K562 (cell line): Measurements from ENCODE around the gene GNAS-AS1. TPM values are rescaled to one million over a fixed set of nuclear protein-coding genes. Genes with fewer than 3 reads are reported as not detected.
A peak's percentile ranks its signal among the peaks of the same experiment; 100 is the strongest.

ENCODE experiments used
- ATAC-seq: fragments of 200-7000 bp; cut with Tn5 transposase; 3 replicates; pipeline ENCODE4 v1.9.1; 2020; ENCODE audit warnings: moderate library complexity
- BruUV-seq: library from RNA; stranded (reverse); fragments of 400-500 nt; replicated peaks from 2 replicates; lab custom pipeline; 2021; lab: Mats Ljungman, UMichigan
- CTCF ChIA-PET: fragments of 300-600 bp; formaldehyde crosslinking; extraction: SDS; loops from one replicate; lab custom pipeline; 2021; ENCODE audit warnings: low intra/inter-chr PET ratio; lab: Yijun Ruan, JAX
- POLR2A ChIA-PET: fragments of 300-600, 350-650 bp; sonication (Branson Sonifier 250); formaldehyde crosslinking; extraction: SDS; loops from one replicate; lab custom pipeline; 2021; ENCODE audit warnings: antibody characterized with exemption, inconsistent platforms; lab: Yijun Ruan, JAX
- DNase-seq, 4 experiments: peaks; one replicate each; pipeline versions ENCODE4 v3.0.0 to v3.0.0-alpha.2; 2011 to 2018; ENCODE audit warnings: low spot score in 3 of 4, mixed read lengths in 3 of 4; ENCODE audit errors: extremely low read depth in 1 of 4
- FAIRE-seq: peaks from 2 replicates; lab custom pipeline; 2011; peaks lifted over from hg19 to GRCh38; lab: Jason Lieb, UNC
- H2AFZ ChIP-seq: 2 replicates; pipeline ENCODE4 v1.6.0; 2011; ENCODE audit warnings: low read depth, low read length, control low read depth, inconsistent platforms
- H3K27ac ChIP-seq: fragments of 200-600 bp; 3 replicates; pipeline ENCODE4 v1.8.0; 2011; ENCODE audit warnings: low read depth, mild to moderate bottlenecking, control low read depth, inconsistent platforms, low read length, moderate library complexity, mixed read lengths; ENCODE audit errors: extremely low read depth
- H3K27me3 ChIP-seq, 2 experiments: fragments of 300-600 bp in 1 of 2; 2 replicates in 1 of 2; 3 replicates in 1 of 2; pipeline versions ENCODE4 v1.6.0 to v1.8.0; 2011; ENCODE audit warnings: inconsistent platforms in 2 of 2, low read length in 2 of 2, mild to moderate bottlenecking in 1 of 2, mixed read lengths in 1 of 2, moderate library complexity in 1 of 2; ENCODE audit not compliant: control insufficient read depth in 2 of 2, insufficient read depth in 2 of 2
- H3K36me3 ChIP-seq: fragments of 300-600 bp; 3 replicates; pipeline ENCODE4 v1.8.0; 2011; ENCODE audit warnings: mild to moderate bottlenecking, low read length, inconsistent platforms; ENCODE audit not compliant: control insufficient read depth, insufficient read depth
- H3K4me1 ChIP-seq, 2 experiments: fragments of 200-600 bp in 1 of 2; replicated peaks in 1 of 2; 2 replicates in 1 of 2; 3 replicates in 1 of 2; pipeline versions ENCODE4 v1.5.1 to v1.8.0; 2011; ENCODE audit warnings: inconsistent platforms in 2 of 2, low read length in 2 of 2, mild to moderate bottlenecking in 1 of 2, mixed read lengths in 1 of 2, moderate library complexity in 1 of 2; ENCODE audit not compliant: control insufficient read depth in 2 of 2, insufficient read depth in 2 of 2
- H3K4me2 ChIP-seq: 2 replicates; pipeline ENCODE4 v1.6.1; 2011; ENCODE audit warnings: low read length, control low read depth, inconsistent platforms, mixed read lengths; ENCODE audit not compliant: insufficient read depth
- H3K4me3 ChIP-seq: fragments of 200-600 bp; sonication (generic), shearing (Covaris generic); 2 replicates; pipeline ENCODE4 v1.5.1; 2016; ENCODE audit warnings: control low read depth, inconsistent platforms
- H3K79me2 ChIP-seq: fragments of 200-600 bp; 3 replicates; pipeline ENCODE4 v1.8.0; 2011; ENCODE audit warnings: low read length, inconsistent platforms; ENCODE audit not compliant: control insufficient read depth, insufficient read depth
- H3K9ac ChIP-seq, 2 experiments: 2 replicates each; pipeline versions ENCODE4 v1.6.0 to v1.6.1; 2011; ENCODE audit warnings: low read depth in 2 of 2, low read length in 2 of 2, control low read depth in 1 of 2, inconsistent platforms in 1 of 2, mild to moderate bottlenecking in 1 of 2, mixed read lengths in 1 of 2; ENCODE audit not compliant: insufficient read depth in 1 of 2
- H3K9me1 ChIP-seq: one replicate; pipeline ENCODE4 v1.6.0; 2011; ENCODE audit warnings: inconsistent platforms, mild to moderate bottlenecking, low read length, moderate library complexity; ENCODE audit not compliant: control insufficient read depth, insufficient read depth
- H3K9me3 ChIP-seq: replicated peaks from 2 replicates; pipeline ENCODE4 v1.5.1; 2011; ENCODE audit warnings: low read depth, low read length, inconsistent platforms; ENCODE audit not compliant: control insufficient read depth, insufficient read depth
- H4K20me1 ChIP-seq: replicated peaks from 2 replicates; pipeline ENCODE4 v1.6.1; 2011; ENCODE audit warnings: low read length, inconsistent platforms, mixed read lengths; ENCODE audit not compliant: control insufficient read depth, insufficient read depth
- CBX8 ChIP-seq: fragments of 200-600 bp; sonication (generic); IDR thresholded peaks from 2 replicates; pipeline ENCODE4 v1.6.1; 2012; ENCODE audit warnings: borderline replicate concordance, mixed run types, low read depth, mild to moderate bottlenecking, moderate library complexity, mixed read lengths, low read length, control low read depth, inconsistent platforms; ENCODE audit not compliant: poor library complexity, severe bottlenecking; ENCODE audit errors: extremely low read depth
- KDM4B ChIP-seq, 2 experiments: fragments of 450-650 bp in 1 of 2; sonication (generic) in 1 of 2; IDR thresholded peaks; 2 replicates each; pipeline ENCODE4 v1.6.1; 2016 to 2017; ENCODE audit warnings: borderline replicate concordance in 2 of 2, antibody characterized with exemption in 1 of 2, low read depth in 1 of 2, mild to moderate bottlenecking in 1 of 2
- PHTF2 ChIP-seq: fragments of 250-450 bp; sonication (Bioruptor Pico); IDR thresholded peaks from 2 replicates; pipeline ENCODE4 v1.5.0; 2021; ENCODE audit warnings: mild to moderate bottlenecking
- PRDM10 ChIP-seq: fragments of 450-650 bp; IDR thresholded peaks from 2 replicates; pipeline ENCODE4 v1.6.1; 2018; ENCODE audit not compliant: partially characterized antibody
- TAF1 ChIP-seq: IDR thresholded peaks from 2 replicates; pipeline ENCODE4 v1.6.1; 2011; ENCODE audit warnings: mild to moderate bottlenecking, low read length, moderate library complexity; ENCODE audit not compliant: insufficient read depth, control insufficient read depth, severe bottlenecking; ENCODE audit errors: extremely low read depth
- ZNF639 ChIP-seq, 2 experiments: fragments of 200-800 bp in 1 of 2; sonication (Bioruptor generic) in 1 of 2; sonication (generic) in 1 of 2; formaldehyde crosslinking in 1 of 2; IDR thresholded peaks in 1 of 2; conservative IDR thresholded peaks in 1 of 2; 2 replicates each; pipeline versions ENCODE4 v1.5.0 to v1.6.1; 2016 to 2020; ENCODE audit warnings: missing compliant biosample characterization in 1 of 2, missing genetic modification characterization in 1 of 2, missing genetic modification reagents in 1 of 2
- WGBS: fragments of 100-300 bp; shearing (Covaris generic); methylation state at CpG from one replicate; pipeline ENCODE4 v1.1.6; 2016; ENCODE audit warnings: low coverage, mixed read lengths; ENCODE audit not compliant: insufficient coverage; ENCODE audit errors: missing lambda C conversion rate; 5-methylcytosine and 5-hydroxymethylcytosine counted together
- in situ Hi-C: fragments of 300-500 bp; cut with MboI; formaldehyde crosslinking; loops from 4 replicates; pipeline ENCODE4 v1.15.0; 2018; ENCODE audit warnings: inconsistent platforms, mixed read lengths
- intact Hi-C: fragments of 100-400 bp; cut with micrococcal nuclease; formaldehyde crosslinking; loops from 2 replicates; pipeline ENCODE4 v1.14.2; 2022
- polyA plus RNA-seq, 8 experiments: library from polyadenylated mRNA; depleted of rRNA in 4 of 8; stranded (reverse) in 5 of 8; unstranded in 3 of 8; fragments of >200 nt; fragmentation: Nextera tagmentation in 2 of 8; fragmentation: Illumina TruSeq in 1 of 8; extraction: Ambion mirVana in 2 of 8; extraction: Trizol in 1 of 8; gene quantifications; 2 replicates each; pipeline versions ENCODE4 v1.2.1 to v1.2.3, GENCODE V29; 2011 to 2014; ENCODE audit warnings: inconsistent platforms in 1 of 8, missing spikeins in 1 of 8
- total RNA-seq, 7 experiments: library from RNA; depleted of rRNA in 6 of 7; stranded (reverse); fragments of >200 nt in 6 of 7; fragmentation: Illumina TruSeq in 2 of 7; extraction: Trizol in 2 of 7; gene quantifications; 2 replicates each; pipeline versions ENCODE4 v1.2.1 to v1.2.3, GENCODE V29; 2011 to 2021; ENCODE audit warnings: low replicate concordance in 1 of 7
- TF ChIP-seq, protein P1 (sequence below): fragments of 450-650 bp; formaldehyde crosslinking; IDR thresholded peaks from 2 replicates; pipeline ENCODE4 v1.4.0; 2022; ENCODE audit warnings: missing genetic modification characterization

Gene GNAS-AS1
- total and polyA plus RNA-seq, 9 of the 15 experiments (the other 6 are each of a cell fraction or from before 2014, with no cell fraction given) = 0.04 to 2.5 (median 0.25) TPM

DNA sequence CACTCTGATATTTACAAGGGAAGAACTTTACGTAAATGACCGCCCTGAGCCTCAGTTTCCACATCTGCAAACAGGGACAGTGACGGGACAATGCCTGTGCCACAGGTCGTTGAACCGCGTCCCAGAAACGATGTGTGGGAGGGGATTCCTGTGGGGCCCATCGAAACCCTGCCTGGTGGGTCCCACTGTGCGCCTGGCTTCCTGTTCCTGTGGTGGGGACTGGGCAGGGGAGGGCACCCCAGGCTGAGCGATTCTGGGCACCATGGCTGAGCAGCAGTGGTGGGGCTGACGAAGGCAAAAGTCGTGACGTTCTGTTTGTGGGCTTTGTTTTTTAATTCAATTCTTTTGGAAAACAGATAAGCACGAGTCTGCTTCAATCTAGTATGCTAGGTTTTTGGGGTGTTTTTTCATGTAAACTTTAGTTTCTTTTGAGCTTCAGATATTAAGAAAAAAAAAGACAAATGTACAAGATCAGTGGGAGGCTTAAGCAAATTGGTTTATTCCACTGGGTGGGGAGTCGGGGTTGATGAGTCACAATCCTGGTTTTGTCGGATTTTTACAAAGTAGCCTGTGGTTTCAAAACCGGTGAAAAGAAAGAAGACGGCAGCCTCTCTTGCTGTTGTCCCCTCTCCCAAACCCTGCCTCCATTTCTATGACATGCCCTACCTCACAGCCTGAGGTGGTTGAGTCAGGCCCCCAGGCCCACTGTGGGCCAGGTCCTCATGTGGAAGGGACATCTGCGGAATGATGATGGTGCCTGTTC, 40.4 kb downstream of the GNAS-AS1 start:
- intact Hi-C loops = no loop called here
- Histone ChIP-seq H3K9ac (no peak overlapping the region), H3K4me3 (no peak overlapping the region), H3K27me3 (peaks cover 53 to 74% of the 10 kb centered on the region in 2 experiments), H3K9me3 (no peaks in the 10 kb centered on the region), H3K36me3 (no peaks in the 10 kb centered on the region), H3K9me1 (no peaks in the 10 kb centered on the region), H2AFZ (no peak overlapping the region), H3K27ac (no peak overlapping the region), H4K20me1 (0 out of 2 replicates have a peak, but pooled peaks cover 14% of the 10 kb centered on the region), H3K79me2 (no peaks in the 10 kb centered on the region), H3K4me1 (no peaks in the 10 kb centered on the region)
- ATAC-seq (no peak), DNase-seq (no peak), FAIRE-seq (no peak)
- POLR2A ChIA-PET = interaction anchor here (0.6 kb wide), 1 partner anchor 165 kb away, joined by 3 read pairs; no protein-coding TSS in a partner anchor
- no TSS peak for BruUV-seq
- in situ Hi-C loops = loop anchor here (25.0 kb wide), 1 partner anchor 573 kb away; the partner anchor contains the start of gene ANKRD60
- WGBS = 4% methylated on average over 19 of the region's 19 CpGs
- TF ChIP-seq PHTF2 (CRISPR knock-in tag) (no peak), ZNF639 (CRISPR knock-in tag; conservative IDR thresholded peaks at IDR 0.05 in 1 of 2, IDR thresholded peaks at IDR 0.05 in 1 of 2) (no peak), TAF1 (no peak), PRDM10 (peak; percentile 22), CBX8 (peak; percentile 23), KDM4B (IDR thresholded peaks at IDR 0.05; ENCODE audit: borderline replicate concordance in 2 of 2, low read depth in 1 of 2) (no peak)
- TF ChIP-seq, protein P1, sequence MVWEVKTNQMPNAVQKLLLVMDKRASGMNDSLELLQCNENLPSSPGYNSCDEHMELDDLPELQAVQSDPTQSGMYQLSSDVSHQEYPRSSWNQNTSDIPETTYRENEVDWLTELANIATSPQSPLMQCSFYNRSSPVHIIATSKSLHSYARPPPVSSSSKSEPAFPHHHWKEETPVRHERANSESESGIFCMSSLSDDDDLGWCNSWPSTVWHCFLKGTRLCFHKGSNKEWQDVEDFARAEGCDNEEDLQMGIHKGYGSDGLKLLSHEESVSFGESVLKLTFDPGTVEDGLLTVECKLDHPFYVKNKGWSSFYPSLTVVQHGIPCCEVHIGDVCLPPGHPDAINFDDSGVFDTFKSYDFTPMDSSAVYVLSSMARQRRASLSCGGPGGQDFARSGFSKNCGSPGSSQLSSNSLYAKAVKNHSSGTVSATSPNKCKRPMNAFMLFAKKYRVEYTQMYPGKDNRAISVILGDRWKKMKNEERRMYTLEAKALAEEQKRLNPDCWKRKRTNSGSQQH (CRISPR knock-in tag) = no peak
- TF ChIP-seq, all 486 proteins: peak for 2
- no peak overlapping the region for H3K4me2 ChIP-seq
- CTCF ChIA-PET = no interaction called here
